Gastroesophageal sphincter (tissue), 4 donors: ENCODE data around the gene KCNS1. TPM values are rescaled to one million over a fixed set of nuclear protein-coding genes. Genes with fewer than 3 reads are reported as not detected.

ENCODE experiments used
- ATAC-seq: fragments of 150-250 bp; one replicate; pipeline ENCODE4 v1.9.1; 2016; ENCODE audit warnings: mild to moderate bottlenecking, moderate library complexity
- H3K27ac ChIP-seq, 4 donors: fragments of 200-600 bp; sonication (generic) in 3 of 4; 1 replicate in 3 of 4; 2 replicates in 1 of 4; pipeline ENCODE4 v1.5.1; 2016 to 2019
- H3K27me3 ChIP-seq: fragments of 200-600 bp; sonication (generic); one replicate; pipeline ENCODE4 v1.5.1; 2019
- H3K36me3 ChIP-seq, 2 donors: fragments of 200-600 bp; sonication (generic); one replicate each; pipeline ENCODE4 v1.5.1; 2019; ENCODE audit warnings: control low read depth in 1 of 2
- H3K4me1 ChIP-seq, 3 donors: fragments of 200-600 bp; sonication (generic); 1 replicate in 2 of 3; 2 replicates in 1 of 3; pipeline ENCODE4 v1.5.1; 2016 to 2019; ENCODE audit warnings: control low read depth in 2 of 3
- H3K4me3 ChIP-seq, 2 donors: fragments of 200-600 bp; sonication (generic); one replicate each; pipeline ENCODE4 v1.5.1; 2019; ENCODE audit warnings: mild to moderate bottlenecking in 1 of 2, moderate library complexity in 1 of 2
- H3K9me3 ChIP-seq, 3 donors: fragments of 200-600 bp; sonication (generic); one replicate each; pipeline ENCODE4 v1.5.1; 2017 to 2019; ENCODE audit warnings: control low read depth in 2 of 3
- CTCF ChIP-seq, 4 experiments: fragments of 200-600 bp in 2 of 4; fragments of 450-650 bp in 2 of 4; sonication (generic) in 1 of 4; IDR thresholded peaks; one replicate each; pipeline ENCODE4 v1.5.1; 2017 to 2019; ENCODE audit warnings: antibody characterized with exemption in 4 of 4, mild to moderate bottlenecking in 2 of 4, moderate library complexity in 2 of 4
- EP300 ChIP-seq: sonication (generic); formaldehyde crosslinking; IDR thresholded peaks from one replicate; pipeline ENCODE4 v1.6.1; 2017; ENCODE audit warnings: antibody characterized with exemption, mild to moderate bottlenecking
- POLR2A ChIP-seq, 2 donors: fragments of 450-650 bp; IDR thresholded peaks; one replicate each; pipeline ENCODE4 v1.6.1; 2017; ENCODE audit warnings: antibody characterized with exemption in 2 of 2, mild to moderate bottlenecking in 2 of 2, moderate library complexity in 1 of 2
- POLR2AphosphoS5 ChIP-seq: sonication (generic); formaldehyde crosslinking; IDR thresholded peaks from one replicate; pipeline ENCODE4 v1.6.1; 2017; ENCODE audit warnings: antibody characterized with exemption
- WGBS, 2 donors: methylation state at CpG; one replicate each; pipeline ENCODE4 v1.1.5; 2018; ENCODE audit warnings: low coverage in 1 of 2; 5-methylcytosine and 5-hydroxymethylcytosine counted together
- total RNA-seq, 4 donors: library from RNA; depleted of rRNA; stranded (reverse); fragments of >200 nt; gene quantifications; one replicate each; pipeline ENCODE4 v1.1.0, GENCODE V29; 2016

KCNS1 gene
- total RNA-seq, 4 donors from 2014 or later, result not detected

GRCh38 chr20:45085289-45085688 lies 15.6 kb downstream of the KCNS1 start:
- WGBS, 2 donors, result 50 to 67% methylated on average over 1 of the region's 2 CpGs
- no peaks in the 10 kb centered on the region for H3K27me3 ChIP-seq
- no peak for ATAC-seq
- H3K4me1 ChIP-seq, result no peaks in the 10 kb centered on the region
- TF ChIP-seq POLR2A (IDR thresholded peaks at IDR 0.05) (no peak), EP300 (no peak), POLR2AphosphoS5 (no peak), CTCF (IDR thresholded peaks at IDR 0.05) (no peak)
- peaks cover 0 to 29% of the 10 kb centered on the region in 2 donors for H3K36me3 ChIP-seq
- H3K9me3 ChIP-seq, result peaks cover 0 to 15% (median 0%) of the 10 kb centered on the region in 3 donors
- no peak overlapping the region for H3K27ac ChIP-seq
- no peak overlapping the region for H3K4me3 ChIP-seq

- 100% methylated on average over 1 of the region's 1 CpG for WGBS, 2 donors
- ATAC-seq, result no peak
- TF ChIP-seq CTCF (IDR thresholded peaks at IDR 0.05) (no peak), POLR2AphosphoS5 (no peak), POLR2A (IDR thresholded peaks at IDR 0.05) (no peak), EP300 (no peak)
- Histone ChIP-seq H3K9me3 (peaks cover 0 to 15% (median 0%) of the 10 kb centered on the region in 3 donors), H3K4me3 (no peak overlapping the region), H3K27ac (no peak overlapping the region), H3K27me3 (no peaks in the 10 kb centered on the region), H3K4me1 (no peaks in the 10 kb centered on the region), H3K36me3 (peaks cover 0 to 50% of the 10 kb centered on the region in 2 donors)
These were observed 17.8 kb downstream of the KCNS1 start for GRCh38 chr20:45083127-45083526.

- no peaks in the 10 kb centered on the region for H3K27me3 ChIP-seq
- ATAC-seq, result no peak
- H3K4me1 ChIP-seq, result no peaks in the 10 kb centered on the region
- no peak overlapping the region for H3K4me3 ChIP-seq
- TF ChIP-seq CTCF (IDR thresholded peaks at IDR 0.05) (no peak), EP300 (no peak), POLR2A (IDR thresholded peaks at IDR 0.05) (no peak), POLR2AphosphoS5 (no peak)
- peaks cover 0 to 56% of the 10 kb centered on the region in 2 donors for H3K36me3 ChIP-seq
- no peak overlapping the region for H3K27ac ChIP-seq
- H3K9me3 ChIP-seq, result peaks cover 0 to 15% (median 0%) of the 10 kb centered on the region in 3 donors
- WGBS, 2 donors, result 88 to 95% methylated on average over 3 of the region's 3 CpGs
These were observed 18.5 kb downstream of the KCNS1 start for GRCh38 chr20:45082468-45082867.

GRCh38 chr20:45080867-45081624 lies 19.9 kb downstream of the KCNS1 start:
- Histone ChIP-seq H3K36me3 (peaks cover 3 to 66% of the 10 kb centered on the region in 2 donors), H3K4me1 (no peaks in the 10 kb centered on the region)
- WGBS, 2 donors, result 75 to 77% methylated on average over 5 of the region's 5 CpGs

More at GRCh38 chr20:45080867-45081624, 19.9 kb downstream of the KCNS1 start:
- H3K27ac ChIP-seq, result no peak overlapping the region
- no peak for TF ChIP-seq EP300
- TF ChIP-seq CTCF (IDR thresholded peaks at IDR 0.05), result no peak
- TF ChIP-seq POLR2A (IDR thresholded peaks at IDR 0.05), result no peak
- no peaks in the 10 kb centered on the region for H3K27me3 ChIP-seq
- H3K4me3 ChIP-seq, result no peak overlapping the region
- ATAC-seq, result no peak
- peaks cover 0 to 15% (median 0%) of the 10 kb centered on the region in 3 donors for H3K9me3 ChIP-seq
